PC-9 (cell line): ENCODE measurements around the gene PRAC2. TPM values are rescaled to one million over a fixed set of nuclear protein-coding genes. Genes with fewer than 3 reads are reported as not detected.

ENCODE experiments used
- BruUV-seq: library from RNA; stranded (reverse); fragments of 400-500 nt; replicated peaks from 2 replicates; lab custom pipeline; 2021; lab: Mats Ljungman, UMichigan
- CTCF ChIA-PET: fragments of 300-600 bp; sonication (Branson Sonifier 250); formaldehyde crosslinking; loops from one replicate; lab custom pipeline; 2022; ENCODE audit warnings: antibody characterized with exemption; lab: Charles Lee
- POLR2A ChIA-PET: fragments of 300-600 bp; sonication (Branson Sonifier 250); formaldehyde crosslinking; loops from one replicate; lab custom pipeline; 2022; ENCODE audit warnings: antibody characterized with exemption; ENCODE audit not compliant: unreplicated experiment; lab: Charles Lee
- DNase-seq, 2 experiments: peaks; one replicate each; pipeline versions ENCODE4 v3.0.0 to v3.0.0-alpha.2; 2015 to 2022; ENCODE audit warnings: mixed read lengths in 1 of 2
- H2AFZ ChIP-seq: fragments of 200-600 bp; sonication (generic); 2 replicates; pipeline ENCODE4 v1.8.1; 2017; ENCODE audit warnings: antibody characterized with exemption
- H3F3A ChIP-seq: fragments of 200-600 bp; sonication (generic); 2 replicates; pipeline ENCODE4 v1.8.1; 2017; ENCODE audit warnings: antibody characterized with exemption, mild to moderate bottlenecking, low read depth; ENCODE audit not compliant: insufficient read depth
- H3K27ac ChIP-seq: fragments of 200-600 bp; sonication (generic); 2 replicates; pipeline ENCODE4 v1.6.1; 2016; ENCODE audit warnings: mixed run types
- H3K27me3 ChIP-seq: fragments of 200-600 bp; sonication (generic); 2 replicates; pipeline ENCODE4 v1.6.1; 2016; ENCODE audit warnings: low read depth, mixed run types; ENCODE audit not compliant: insufficient read depth
- H3K36me3 ChIP-seq: fragments of 200-600 bp; sonication (generic); 2 replicates; pipeline ENCODE4 v1.6.1; 2016; ENCODE audit warnings: low read depth, mixed run types
- H3K4me1 ChIP-seq: fragments of 200-600 bp; sonication (generic); replicated peaks from 2 replicates; pipeline ENCODE4 v1.6.1; 2016; ENCODE audit warnings: mixed run types; ENCODE audit not compliant: insufficient read depth
- H3K4me2 ChIP-seq: fragments of 200-600 bp; sonication (generic); 2 replicates; pipeline ENCODE4 v1.6.1; 2017; ENCODE audit warnings: mixed run types
- H3K4me3 ChIP-seq: fragments of 200-600 bp; sonication (generic); 2 replicates; pipeline ENCODE4 v1.6.1; 2016; ENCODE audit warnings: mixed run types
- H3K79me2 ChIP-seq: fragments of 200-600 bp; sonication (generic); 2 replicates; pipeline ENCODE4 v1.6.1; 2017; ENCODE audit warnings: low read depth, mixed run types
- H3K9me2 ChIP-seq: fragments of 200-600 bp; sonication (generic); 2 replicates; pipeline ENCODE4 v1.8.1; 2017; ENCODE audit warnings: mild to moderate bottlenecking; ENCODE audit not compliant: insufficient read depth
- H3K9me3 ChIP-seq: fragments of 200-600 bp; sonication (generic); 2 replicates; pipeline ENCODE4 v1.8.1; 2016; ENCODE audit warnings: low read depth; ENCODE audit not compliant: insufficient read depth
- H4K20me1 ChIP-seq: fragments of 200-600 bp; sonication (generic); 2 replicates; pipeline ENCODE4 v1.8.1; 2017; ENCODE audit not compliant: insufficient read depth
- CTCF ChIP-seq: fragments of 200-600 bp; sonication (generic); conservative IDR thresholded peaks from 2 replicates; pipeline ENCODE4 v1.6.1; 2017; ENCODE audit warnings: mixed run types, antibody characterized with exemption, mild to moderate bottlenecking, moderate library complexity
- EZH2 ChIP-seq: fragments of 200-600 bp; sonication (generic); IDR thresholded peaks from 2 replicates; pipeline ENCODE4 v1.8.0; 2017; ENCODE audit warnings: antibody characterized with exemption, low read depth
- intact Hi-C: fragments of 100-400 bp; cut with micrococcal nuclease; formaldehyde crosslinking; loops from one replicate; pipeline ENCODE4 v1.10.0; 2022; ENCODE audit not compliant: unreplicated experiment
- total RNA-seq: library from RNA; stranded (reverse); gene quantifications from 2 replicates; pipeline ENCODE4 v1.2.3, GENCODE V29; 2021

Gene PRAC2
- total RNA-seq, 1 experiment from 2014 or later: not detected

- H3K79me2 ChIP-seq: no peaks in the 10 kb centered on the region
- DNase-seq: no peak
- H3K27me3 ChIP-seq: peaks cover 82% of the 10 kb centered on the region
- CTCF ChIA-PET: interaction anchor here (0.5 kb wide), 1 partner anchor 62 kb away, joined by 9 read pairs; no protein-coding TSS in a partner anchor
- H3F3A ChIP-seq: no peaks in the 10 kb centered on the region
- H3K4me1 ChIP-seq: no peaks in the 10 kb centered on the region
- POLR2A ChIA-PET: no interaction called here
- no TSS peak for BruUV-seq
- TF ChIP-seq CTCF: no peak
- no peak for TF ChIP-seq EZH2
- H2AFZ ChIP-seq: no peak overlapping the region
- no peaks in the 10 kb centered on the region for H3K9me2 ChIP-seq
- H3K4me2 ChIP-seq: no peak overlapping the region
- no peaks in the 10 kb centered on the region for H3K9me3 ChIP-seq
- H3K4me3 ChIP-seq: no peak overlapping the region
- intact Hi-C loops: no loop called here
- no peaks in the 10 kb centered on the region for H3K36me3 ChIP-seq
- no peak overlapping the region for H3K27ac ChIP-seq
- H4K20me1 ChIP-seq: no peaks in the 10 kb centered on the region
Observed at GRCh38 chr17:48761114-48761513, 38.1 kb downstream of the PRAC2 start.

- H2AFZ ChIP-seq: no peak overlapping the region
- H3K4me2 ChIP-seq: no peak overlapping the region
- BruUV-seq: no TSS peak
- no peaks in the 10 kb centered on the region for H3K9me2 ChIP-seq
- no peaks in the 10 kb centered on the region for H3K36me3 ChIP-seq
- no peaks in the 10 kb centered on the region for H3K4me1 ChIP-seq
- H3K27ac ChIP-seq: no peak overlapping the region
- TF ChIP-seq CTCF: no peak
- TF ChIP-seq EZH2: no peak
- CTCF ChIA-PET: no interaction called here
- no peak overlapping the region for H3K4me3 ChIP-seq
- DNase-seq: no peak
- no peaks in the 10 kb centered on the region for H4K20me1 ChIP-seq
- no peaks in the 10 kb centered on the region for H3K9me3 ChIP-seq
- no peaks in the 10 kb centered on the region for H3F3A ChIP-seq
- POLR2A ChIA-PET: no interaction called here
- intact Hi-C loops: no loop called here
- H3K79me2 ChIP-seq: no peaks in the 10 kb centered on the region
- peaks cover 29% of the 10 kb centered on the region for H3K27me3 ChIP-seq
Observed at GRCh38 chr17:48767263-48767774, 44.3 kb downstream of the PRAC2 start.

- BruUV-seq: no TSS peak
- no peak overlapping the region for H3K4me3 ChIP-seq
- POLR2A ChIA-PET: no interaction called here
- no peaks in the 10 kb centered on the region for H4K20me1 ChIP-seq
- DNase-seq: no peak
- intact Hi-C loops: no loop called here
- no peaks in the 10 kb centered on the region for H3K36me3 ChIP-seq
- no peak overlapping the region for H3K4me2 ChIP-seq
- no peak overlapping the region for H2AFZ ChIP-seq
- no peaks in the 10 kb centered on the region for H3K9me2 ChIP-seq
- no peaks in the 10 kb centered on the region for H3K79me2 ChIP-seq
- H3K27ac ChIP-seq: no peak overlapping the region
- TF ChIP-seq CTCF (no peak), EZH2 (no peak)
- CTCF ChIA-PET: no interaction called here
- no peaks in the 10 kb centered on the region for H3F3A ChIP-seq
- no peaks in the 10 kb centered on the region for H3K9me3 ChIP-seq
- H3K27me3 ChIP-seq: peaks cover 10% of the 10 kb centered on the region
- H3K4me1 ChIP-seq: no peaks in the 10 kb centered on the region
Observed at GRCh38 chr17:48769009-48769675, 46.2 kb downstream of the PRAC2 start.
